ENCODE data around the gene ANK2. TPM values are rescaled to one million over a fixed set of nuclear protein-coding genes. Genes with fewer than 3 reads are reported as not detected.

Gene ANK2
- total and polyA plus RNA-seq, 4 donors = 0.32 to 2.2 (median 1.0) TPM

- 85% methylated on average over 2 of the region's 2 CpGs for WGBS
- TF ChIP-seq GABPA (IDR thresholded peaks at IDR 0.05 in 1 of 2, conservative IDR thresholded peaks at IDR 0.05 in 1 of 2) (no peak), FOXA2 (IDR thresholded peaks at IDR 0.05) (no peak)
- no peaks in the 10 kb centered on the region for H3K36me3 ChIP-seq (ENCODE audit: control insufficient read depth in 4 of 4, insufficient read depth in 3 of 4, low read depth in 1 of 4, low read length in 3 of 4)
These were observed 1.9 kb downstream of the ANK2 start for GRCh38 chr4:113051361-113051760.

GRCh38 chr4:113052379-113052951 lies 3.0 kb downstream of the ANK2 start:
- H3K9ac ChIP-seq (ENCODE audit: low read depth in 1 of 2, low read length in 2 of 2) = no peak overlapping the region
- no peaks in the 10 kb centered on the region for H3K27me3 ChIP-seq (ENCODE audit: control insufficient read depth in 4 of 4, insufficient read depth in 4 of 4, low read length in 3 of 4)
- no peak for DNase-seq (ENCODE audit: low spot score)
- no peak overlapping the region for H3K4me3 ChIP-seq (ENCODE audit: low read depth in 1 of 3, low read length in 3 of 3)
- H3K27ac ChIP-seq (ENCODE audit: low read depth in 1 of 2, low read length in 2 of 2) = no peak overlapping the region
- no peak for TF ChIP-seq JUND (IDR thresholded peaks at IDR 0.05)
- TF ChIP-seq ATF3 (IDR thresholded peaks at IDR 0.05) = no peak
- TF ChIP-seq REST (IDR thresholded peaks at IDR 0.05) = no peak
- no peak for TF ChIP-seq NR2F2 (IDR thresholded peaks at IDR 0.05)
- no peak for TF ChIP-seq GABPA (IDR thresholded peaks at IDR 0.05 in 1 of 2, conservative IDR thresholded peaks at IDR 0.05 in 1 of 2)
- no peak for TF ChIP-seq YY1 (IDR thresholded peaks at IDR 0.05)
- no peak for TF ChIP-seq EGR1 (IDR thresholded peaks at IDR 0.05; ENCODE audit: low read depth in 2 of 2)
- TF ChIP-seq FOXA2 (IDR thresholded peaks at IDR 0.05) = no peak
- no peak for TF ChIP-seq CTCF (IDR thresholded peaks at IDR 0.05; ENCODE audit: low read depth, low read length, missing input control)
- no peak for TF ChIP-seq HNF4G (IDR thresholded peaks at IDR 0.05)
- no peak for TF ChIP-seq FOXA1 (IDR thresholded peaks at IDR 0.05)
- no peak for TF ChIP-seq HNF4A (conservative IDR thresholded peaks at IDR 0.05)
- TF ChIP-seq TAF1 (conservative IDR thresholded peaks at IDR 0.05) = no peak
- no peak for TF ChIP-seq SP1 (IDR thresholded peaks at IDR 0.05)
- no peak for TF ChIP-seq RXRA (IDR thresholded peaks at IDR 0.05)
- no peaks in the 10 kb centered on the region for H3K9me3 ChIP-seq (ENCODE audit: control insufficient read depth in 4 of 4, low read length in 3 of 4)
- WGBS = 80% methylated on average over 9 of the region's 9 CpGs
- no peaks in the 10 kb centered on the region for H3K36me3 ChIP-seq (ENCODE audit: control insufficient read depth in 4 of 4, insufficient read depth in 3 of 4, low read depth in 1 of 4, low read length in 3 of 4)
- H3K4me1 ChIP-seq (ENCODE audit: control insufficient read depth in 4 of 4, insufficient read depth in 4 of 4, low read length in 3 of 4) = no peaks in the 10 kb centered on the region

More at GRCh38 chr4:113051361-113051760, 1.9 kb downstream of the ANK2 start:
- H3K27me3 ChIP-seq (ENCODE audit: control insufficient read depth in 4 of 4, insufficient read depth in 4 of 4, low read length in 3 of 4) = no peaks in the 10 kb centered on the region
- no peak overlapping the region for H3K4me3 ChIP-seq (ENCODE audit: low read depth in 1 of 3, low read length in 3 of 3)
- no peak for DNase-seq (ENCODE audit: low spot score)
- H3K9ac ChIP-seq (ENCODE audit: low read depth in 1 of 2, low read length in 2 of 2) = no peak overlapping the region
- H3K27ac ChIP-seq (ENCODE audit: low read depth in 1 of 2, low read length in 2 of 2) = no peak overlapping the region
- no peaks in the 10 kb centered on the region for H3K4me1 ChIP-seq (ENCODE audit: control insufficient read depth in 4 of 4, insufficient read depth in 4 of 4, low read length in 3 of 4)
- H3K9me3 ChIP-seq (ENCODE audit: control insufficient read depth in 4 of 4, low read length in 3 of 4) = no peaks in the 10 kb centered on the region

All from liver (tissue), 9 donors.